ENCODE results near the gene CERCAM.
"Not testable (repeated sequence)": the region's sequence is repeated elsewhere in the genome, so short reads cannot be mapped to it uniquely, and the experiment has no call there.

CERCAM gene

DNA sequence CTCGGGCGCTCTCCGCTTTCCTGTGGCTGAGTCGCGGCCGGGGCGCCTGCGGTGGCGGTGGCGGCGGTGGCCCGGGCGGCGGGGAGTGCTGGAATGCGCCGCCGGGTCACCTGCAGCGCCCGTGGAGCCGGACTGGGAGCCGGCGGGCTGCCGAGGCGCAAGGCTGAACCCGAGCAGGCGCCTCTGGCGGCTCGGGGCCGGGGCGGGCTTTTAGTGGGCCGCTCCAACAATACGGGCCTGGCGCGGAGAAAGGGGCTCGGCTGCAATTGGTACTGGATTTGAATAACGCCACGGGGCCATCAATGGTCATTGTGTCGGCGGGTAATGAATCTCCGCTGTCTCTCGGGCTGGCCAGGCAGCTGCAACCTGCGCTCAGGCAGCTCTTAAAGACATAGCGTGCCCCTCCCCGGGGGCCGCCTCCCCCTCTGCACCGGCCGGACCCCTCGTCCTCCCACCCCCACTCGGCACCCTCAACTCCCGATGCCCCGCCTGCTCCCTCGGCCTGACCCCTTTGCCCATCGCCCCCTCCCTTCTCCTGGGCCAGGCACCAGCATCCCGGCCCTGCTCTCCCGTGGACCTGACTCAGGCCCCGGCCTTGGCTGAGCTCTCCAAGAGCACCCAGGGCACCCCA is 27.4 kb upstream of the CERCAM start:
- peak; percentile 87 for DNase-seq (ENCODE audit: low read depth, low spot score)

- DNase-seq (ENCODE audit: low read depth, low spot score), result peak; percentile 74
Observed at GRCh38 chr9:128393970-128394369, 26.7 kb upstream of the CERCAM start.

GRCh38 chr9:128394379-128395168 is 26.1 kb upstream of the CERCAM start:
- no peak for DNase-seq (ENCODE audit: low read depth, low spot score)

- DNase-seq (ENCODE audit: low read depth, low spot score), result peak; percentile 61
Observed at GRCh38 chr9:128396970-128397613, 23.6 kb upstream of the CERCAM start.

- no peak for DNase-seq (ENCODE audit: low read depth, low spot score)
Observed at GRCh38 chr9:128397831-128398230, 22.8 kb upstream of the CERCAM start.

- DNase-seq (ENCODE audit: low read depth, low spot score), result no peak
Observed at GRCh38 chr9:128399861-128400260, 20.8 kb upstream of the CERCAM start.

- DNase-seq (ENCODE audit: low read depth, low spot score), result no peak
Observed at GRCh38 chr9:128404560-128404959, 16.1 kb upstream of the CERCAM start.

GRCh38 chr9:128405077-128405779 is 15.4 kb upstream of the CERCAM start:
- DNase-seq (ENCODE audit: low read depth, low spot score), result no peak

GRCh38 chr9:128405780-128406171 is 14.9 kb upstream of the CERCAM start:
- no peak for DNase-seq (ENCODE audit: low read depth, low spot score)

DNA sequence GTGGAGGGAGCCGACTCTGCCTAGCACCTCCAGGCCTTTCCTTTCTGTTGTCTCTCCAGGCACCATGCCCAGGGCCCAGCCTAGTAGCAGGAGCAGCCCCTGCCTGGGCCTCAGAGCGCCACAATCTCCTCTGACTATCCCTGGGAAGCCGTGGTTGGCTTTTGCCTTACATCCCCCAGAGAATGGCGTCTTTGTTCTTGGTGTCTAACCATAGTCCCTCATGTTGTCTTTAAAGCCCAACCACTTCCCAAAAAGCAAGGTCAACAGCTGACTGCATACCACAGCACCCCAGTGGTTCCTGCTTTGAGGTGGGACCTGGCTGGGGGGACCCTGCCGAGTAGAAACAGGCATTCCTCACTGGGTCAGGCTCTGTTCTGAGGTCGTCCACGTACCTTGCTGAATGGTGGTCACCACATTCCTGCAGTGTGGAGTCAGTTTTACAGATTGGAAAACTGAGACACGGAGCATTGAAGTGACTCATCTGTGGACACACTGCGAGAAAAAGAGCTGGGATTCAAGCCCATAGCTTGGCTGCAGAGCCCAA is 13.7 kb upstream of the CERCAM start:
- peak; percentile 75 for DNase-seq (ENCODE audit: low read depth, low spot score)

- peak; percentile 95 for DNase-seq (ENCODE audit: low read depth, low spot score)
Observed at GRCh38 chr9:128408963-128409431, 11.7 kb upstream of the CERCAM start.

DNA sequence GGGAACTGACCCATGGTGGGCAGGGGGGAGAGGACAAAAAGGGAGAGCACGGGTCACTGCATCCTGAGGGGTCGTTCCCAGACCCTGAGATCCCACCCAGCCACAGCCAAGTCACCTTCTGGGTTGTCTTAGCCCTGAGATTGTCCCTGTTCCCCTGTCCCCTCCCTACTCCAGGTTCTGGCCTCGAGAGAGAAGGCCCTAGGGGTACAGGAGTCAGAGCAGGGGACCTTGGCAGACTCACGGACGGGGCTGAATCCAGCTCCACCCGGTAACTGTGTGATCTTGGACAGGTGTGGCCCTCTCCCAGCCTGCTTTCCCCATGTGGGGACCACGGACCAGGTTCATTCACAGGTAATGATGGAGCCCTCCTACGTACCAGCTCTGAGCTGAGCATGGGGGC is 11.2 kb upstream of the CERCAM start:
- no peak for DNase-seq (ENCODE audit: low read depth, low spot score)

GRCh38 chr9:128409978-128410377 is 10.7 kb upstream of the CERCAM start:
- peak; percentile 83 for DNase-seq (ENCODE audit: low read depth, low spot score)

DNA sequence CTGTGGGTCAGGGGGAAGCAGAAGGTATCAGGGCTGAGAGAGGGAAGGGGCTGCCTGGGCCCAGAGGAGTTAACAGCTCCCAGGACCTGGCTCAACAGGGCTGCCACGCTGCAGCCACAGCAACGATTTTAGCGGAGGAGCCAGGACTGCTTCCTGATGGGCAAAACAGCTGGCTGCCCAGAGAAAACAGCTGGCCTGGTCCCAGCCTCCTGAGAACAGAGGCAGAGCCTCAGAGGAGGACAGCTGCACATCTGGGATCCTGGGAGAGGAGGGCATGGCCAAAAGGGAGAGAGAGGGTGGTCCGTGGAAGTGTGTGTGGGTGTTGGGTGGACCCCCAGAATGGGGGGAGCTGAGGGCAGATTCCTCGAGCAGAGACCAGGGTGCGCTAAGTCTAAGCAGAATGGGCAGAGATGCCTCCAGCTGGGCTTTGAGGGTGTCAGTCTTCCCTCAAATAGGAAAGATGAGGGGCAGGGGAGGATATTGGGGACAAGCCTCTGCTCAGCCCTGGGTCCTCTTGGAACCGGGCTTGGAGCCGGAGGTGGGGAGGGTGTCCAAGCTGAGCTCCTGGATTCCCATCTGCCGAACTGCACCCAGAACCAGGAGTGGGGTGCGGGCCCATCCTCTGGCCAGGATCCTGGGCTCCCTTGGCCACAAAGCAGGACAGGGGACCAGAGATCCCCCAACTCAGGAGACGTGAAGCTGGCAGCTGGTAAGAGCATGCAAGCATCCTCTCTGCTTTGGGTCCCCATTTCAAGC is 9.1 kb upstream of the CERCAM start:
- DNase-seq (ENCODE audit: low read depth, low spot score), result no peak

GRCh38 chr9:128412120-128412790 is 8.4 kb upstream of the CERCAM start:
- peak; percentile 97 for DNase-seq (ENCODE audit: low read depth, low spot score)

DNA sequence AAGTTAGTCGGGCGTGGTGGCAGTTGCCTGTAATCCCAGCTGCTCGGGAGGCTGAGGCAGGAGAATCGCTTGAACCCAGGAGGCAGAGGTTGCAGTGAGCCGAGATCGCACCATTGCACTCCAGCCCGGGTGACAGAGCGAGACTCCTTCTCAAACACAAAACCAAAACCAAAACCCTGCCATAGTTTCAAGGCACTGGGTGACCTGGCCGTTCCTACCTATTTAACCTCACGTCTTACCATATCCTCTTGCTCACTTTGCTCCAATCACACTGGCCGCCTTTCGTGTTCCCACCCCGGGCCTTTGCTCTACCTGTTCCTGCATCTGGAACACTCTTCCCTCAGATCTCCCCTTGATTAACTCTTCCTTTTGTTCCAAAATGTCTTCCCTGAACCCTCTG is 6.9 kb upstream of the CERCAM start:
- DNase-seq (ENCODE audit: low read depth, low spot score), result not testable (repeated sequence)

DNA sequence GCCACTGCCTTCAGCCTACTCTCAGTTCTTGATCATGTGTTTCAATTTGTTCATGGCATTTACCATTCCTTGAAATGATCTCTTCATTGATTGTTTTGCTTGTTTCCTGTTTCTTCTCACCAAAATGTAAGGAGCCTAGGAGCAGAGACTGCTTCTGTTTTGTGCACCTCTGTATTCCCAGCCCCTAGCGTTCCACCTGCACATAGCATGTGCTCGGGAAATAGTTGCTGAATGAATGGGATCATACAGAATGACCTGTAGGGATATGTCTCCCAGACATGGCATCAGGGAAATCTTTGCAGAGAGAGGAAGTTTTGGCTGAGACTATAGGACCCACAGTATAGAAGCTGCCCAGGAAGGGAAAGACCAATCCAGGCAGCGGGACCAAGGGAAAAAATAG is 6.2 kb upstream of the CERCAM start:
- peak; percentile 46 for DNase-seq (ENCODE audit: low read depth, low spot score)

DNA sequence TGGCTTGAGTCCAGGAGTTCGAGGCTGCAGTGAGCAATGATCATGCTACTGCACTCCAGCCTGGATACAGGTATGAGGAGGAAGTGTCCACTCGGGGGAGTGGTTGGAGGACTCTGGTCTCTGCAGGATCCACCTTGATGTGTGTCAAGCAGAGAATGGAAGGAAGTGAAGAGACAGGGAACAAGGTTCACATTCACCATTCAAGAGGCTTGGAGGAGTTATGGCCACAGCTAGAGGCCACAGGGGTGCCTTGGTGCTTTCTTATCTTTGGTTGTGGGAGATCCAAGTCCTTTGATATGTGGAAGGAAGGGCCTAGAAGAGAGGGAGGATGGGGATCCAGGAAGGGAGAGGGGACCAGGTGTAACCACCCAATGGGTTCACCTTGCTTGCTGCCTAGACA is 5.4 kb upstream of the CERCAM start:
- DNase-seq (ENCODE audit: low read depth, low spot score), result no peak

DNA sequence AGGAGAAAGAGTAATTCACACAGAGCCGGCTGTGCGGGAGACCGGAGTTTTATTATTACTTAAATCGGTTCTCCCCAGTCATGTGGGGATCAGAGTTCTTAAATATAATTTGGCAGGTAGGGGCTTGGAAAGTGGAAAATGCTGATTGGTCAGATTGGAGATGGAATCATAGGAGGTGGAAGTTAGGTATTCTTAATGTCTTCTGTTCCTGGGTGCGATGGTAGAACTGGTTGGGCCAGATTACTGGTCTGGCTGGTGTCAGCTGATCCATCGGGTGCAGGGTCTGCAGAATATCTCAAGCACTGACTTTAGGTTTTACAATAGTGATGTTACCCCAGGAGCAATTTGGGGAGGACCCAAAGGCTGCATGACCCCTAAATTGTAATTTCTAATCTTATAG is 4.6 kb upstream of the CERCAM start:
- DNase-seq (ENCODE audit: low read depth, low spot score), result peak; percentile 86

- DNase-seq (ENCODE audit: low read depth, low spot score), result no peak
Observed at GRCh38 chr9:128416432-128417019, 4.1 kb upstream of the CERCAM start.
